ENCODE data around the gene TMEM240.
"Not testable (repeated sequence)": the region's sequence is repeated elsewhere in the genome, so short reads cannot be mapped to it uniquely, and the experiment has no call there.

TMEM240 gene

DNA sequence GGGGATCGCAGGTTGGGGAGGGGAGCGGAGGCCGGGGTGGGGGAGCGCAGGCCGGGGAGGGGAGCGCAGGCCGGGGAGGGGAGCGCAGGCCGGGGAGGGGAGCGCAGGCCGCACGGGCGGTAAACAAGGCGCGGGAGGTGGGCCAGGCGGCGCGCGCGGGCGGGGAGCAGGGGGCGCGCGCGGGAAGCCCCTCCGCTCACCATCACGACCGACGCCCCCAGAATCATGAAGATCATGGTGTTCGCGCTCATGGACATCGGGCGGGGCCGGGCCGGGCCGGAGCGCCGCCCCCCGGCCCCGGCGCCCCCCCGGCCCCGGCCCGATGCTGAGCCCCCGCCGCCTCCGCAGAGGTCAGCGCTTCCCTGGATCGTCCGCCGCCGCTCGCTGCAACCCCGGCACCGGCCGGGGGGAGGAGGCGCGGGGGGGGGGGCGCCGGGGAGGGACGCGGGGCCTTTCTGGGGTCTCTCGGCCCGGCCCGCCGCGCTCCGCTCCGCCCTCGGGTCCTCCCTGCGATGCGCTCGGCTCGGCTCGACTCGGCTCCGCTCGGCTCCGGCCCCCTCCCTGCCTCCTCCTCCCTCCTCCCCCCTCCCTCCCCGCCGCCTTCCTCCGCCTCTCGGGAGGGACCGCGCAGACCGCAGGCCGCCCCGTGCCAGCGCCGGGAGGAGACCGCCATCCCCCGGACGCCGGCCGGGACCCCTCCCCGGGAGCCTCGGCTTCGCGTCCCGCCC is at the start of gene TMEM240:
TSS of gene TMEM240 (minus strand) at position 535 of the 728 bp plus-strand sequence. CDS start at position 257, 278 bp downstream.
- no peak for FAIRE-seq

DNA sequence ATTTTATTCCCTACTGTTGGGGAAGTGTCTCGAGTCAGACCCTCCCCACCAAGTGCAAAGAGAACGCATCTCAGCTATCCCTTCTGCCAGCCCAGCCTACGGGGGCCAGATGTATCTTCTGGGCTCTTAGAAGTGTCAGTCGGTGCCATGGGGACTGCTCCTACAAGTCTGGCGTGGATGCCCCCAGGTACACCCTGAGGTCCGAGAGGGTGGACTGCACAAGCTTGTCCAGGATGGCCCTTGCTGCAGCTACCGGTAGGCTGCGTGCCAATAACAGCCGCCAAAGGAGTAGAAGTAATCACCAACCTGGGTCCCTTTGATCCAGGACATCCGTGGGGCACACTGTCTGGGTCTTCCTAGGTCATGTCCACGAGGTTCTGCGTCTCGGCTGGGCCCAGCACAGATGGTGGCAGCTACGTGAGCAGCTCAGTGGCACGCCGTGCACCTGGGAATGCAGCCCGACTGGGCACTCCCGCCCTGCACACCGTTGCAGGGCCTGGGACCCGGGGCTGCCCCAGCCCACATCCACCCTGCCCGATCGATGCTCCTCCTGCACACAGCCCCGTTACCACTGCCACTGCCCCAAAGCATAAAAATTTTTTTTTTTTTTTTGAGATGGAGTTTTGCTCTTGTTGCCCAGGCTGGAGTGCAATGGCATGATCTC is 43.1 kb upstream of the TMEM240 start:
- no peak for FAIRE-seq

DNA sequence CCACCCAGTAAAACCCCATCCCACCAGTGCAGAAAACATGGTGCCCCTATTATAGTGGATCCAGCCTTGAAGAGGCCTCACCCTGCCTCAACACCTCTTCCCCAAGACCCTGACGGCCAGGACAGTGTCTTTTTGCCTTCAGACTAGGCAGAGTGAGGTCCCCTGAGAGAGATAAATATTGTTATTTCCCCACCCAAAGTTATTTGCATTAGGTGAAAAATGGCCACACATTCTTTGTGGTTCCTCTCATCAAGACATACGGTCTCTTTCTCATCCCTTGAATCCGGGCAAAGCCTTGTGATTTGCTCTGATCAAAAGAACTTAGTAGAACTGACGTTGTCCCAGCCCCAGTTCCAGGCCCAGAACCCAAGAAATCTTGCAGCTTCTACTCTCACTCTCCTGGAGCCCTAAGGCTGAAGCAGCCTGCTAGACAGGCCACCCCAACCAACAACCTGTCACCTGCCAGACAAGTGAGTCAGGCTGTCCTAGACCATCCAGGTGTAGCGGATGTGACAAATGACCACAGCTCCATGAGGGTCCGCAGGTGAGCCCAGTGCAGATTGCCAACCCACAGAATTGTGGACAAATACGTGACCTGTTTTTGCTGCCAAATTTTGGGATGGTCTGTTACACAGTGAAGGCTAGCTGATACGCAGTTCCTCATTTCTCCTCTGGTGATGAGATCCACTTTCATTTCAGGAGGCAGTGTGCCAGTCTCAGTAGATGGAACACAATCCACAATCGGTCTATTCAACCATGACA is 42.3 kb upstream of the TMEM240 start:
- FAIRE-seq = no peak

DNA sequence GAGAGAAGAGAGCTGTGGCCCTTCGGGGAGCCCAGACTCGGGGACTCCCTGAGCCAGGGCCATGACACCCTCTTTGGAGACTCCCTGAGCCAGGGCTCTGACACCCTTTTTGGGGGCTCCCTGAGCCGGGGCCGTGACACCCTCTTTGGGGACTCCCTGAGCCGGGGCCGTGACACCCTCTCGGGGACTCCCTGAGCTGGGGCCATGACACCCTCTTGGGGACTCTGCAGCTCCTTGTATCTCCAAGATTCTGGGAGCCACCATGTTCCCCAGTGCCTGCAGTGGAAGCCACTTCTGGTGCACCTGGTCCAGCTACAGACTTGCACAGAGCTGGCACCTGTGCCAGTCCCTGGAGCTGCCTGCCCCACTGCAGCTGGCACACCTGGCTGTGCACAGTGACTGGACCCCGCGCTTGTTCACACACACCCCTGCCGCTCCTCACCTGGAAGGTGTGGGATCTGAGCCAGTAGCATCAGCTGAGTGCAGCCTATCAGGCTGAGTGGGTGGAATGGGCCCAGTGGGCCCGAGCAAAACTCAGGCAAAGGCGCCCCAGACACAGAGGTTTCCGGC is 38.0 kb upstream of the TMEM240 start:
- FAIRE-seq = no peak

DNA sequence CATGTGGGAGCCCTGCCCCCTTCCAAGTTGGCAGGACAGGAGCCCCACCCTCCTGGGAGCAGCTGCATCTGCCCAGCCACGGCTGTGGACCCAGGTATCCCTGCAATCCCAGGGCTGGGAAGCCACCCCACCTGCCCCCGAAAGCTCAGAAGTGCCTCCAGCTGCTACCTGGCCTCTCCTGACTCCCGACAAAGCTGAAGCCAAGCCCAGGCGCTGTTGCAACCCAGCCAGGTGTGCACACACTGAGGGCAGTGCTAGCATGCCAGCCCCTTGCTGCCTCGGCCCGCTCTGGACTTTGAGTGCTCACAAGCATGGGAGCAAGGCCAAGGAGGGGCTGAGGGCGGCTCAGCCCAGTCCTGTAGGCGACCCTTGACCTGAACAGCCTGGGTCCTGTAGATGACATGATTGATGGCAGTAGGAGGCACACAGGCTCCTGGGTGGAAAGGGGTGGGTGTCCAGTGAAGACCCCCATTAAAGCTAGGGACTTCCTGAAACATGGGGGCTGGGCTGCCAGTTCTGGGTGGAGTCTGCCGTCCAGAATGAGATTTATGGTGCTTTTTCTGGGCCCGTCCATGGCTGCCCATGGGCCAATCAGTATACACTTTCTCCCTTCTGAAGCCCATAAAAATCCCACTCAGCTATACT is 37.1 kb upstream of the TMEM240 start:
- no peak for FAIRE-seq

DNA sequence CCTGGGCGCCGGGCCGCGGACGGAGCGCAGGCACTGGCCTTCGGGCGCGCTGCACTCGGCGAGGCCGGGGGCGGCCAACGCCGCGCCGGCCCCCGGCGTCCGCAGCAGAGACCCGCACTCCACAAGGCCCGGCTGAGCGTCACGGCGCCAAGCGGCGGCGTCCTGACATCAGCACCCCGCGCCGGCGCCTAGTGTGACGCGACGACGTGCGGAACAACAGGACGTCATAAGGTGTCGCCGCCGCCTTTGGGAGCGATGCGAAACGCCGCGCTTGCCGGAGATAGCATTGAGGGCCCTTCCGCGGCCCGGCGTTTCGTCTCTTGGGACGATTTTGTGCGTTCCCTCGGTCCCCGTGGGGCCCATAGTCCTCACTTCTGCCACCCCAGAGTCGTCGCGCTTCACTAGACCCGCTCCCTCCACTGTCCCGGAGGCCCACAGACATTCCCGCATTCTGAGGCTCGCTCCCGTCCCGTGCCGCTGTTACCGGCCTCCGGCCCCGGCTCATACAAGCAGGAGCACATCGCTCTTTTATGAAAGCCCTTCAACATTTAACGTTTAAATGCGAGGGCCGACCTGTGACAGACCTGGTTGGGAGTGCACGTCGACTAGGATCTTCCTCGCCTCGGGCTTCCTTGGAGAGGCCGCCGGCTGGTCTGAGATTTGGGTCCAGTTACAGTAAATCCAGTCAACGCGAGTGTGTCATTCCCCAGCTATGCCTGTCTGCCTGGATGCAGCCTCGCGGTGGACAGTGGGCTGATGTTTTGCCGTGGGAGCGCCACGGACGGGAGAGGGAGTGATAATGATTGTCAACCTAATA is 34.5 kb upstream of the TMEM240 start, which contains the start of gene SSU72:
TSS of gene SSU72 (minus strand) at position 143 of the 817 bp plus-strand sequence. CDS start 306 bp downstream, outside the sequence.
- no peak for FAIRE-seq

DNA sequence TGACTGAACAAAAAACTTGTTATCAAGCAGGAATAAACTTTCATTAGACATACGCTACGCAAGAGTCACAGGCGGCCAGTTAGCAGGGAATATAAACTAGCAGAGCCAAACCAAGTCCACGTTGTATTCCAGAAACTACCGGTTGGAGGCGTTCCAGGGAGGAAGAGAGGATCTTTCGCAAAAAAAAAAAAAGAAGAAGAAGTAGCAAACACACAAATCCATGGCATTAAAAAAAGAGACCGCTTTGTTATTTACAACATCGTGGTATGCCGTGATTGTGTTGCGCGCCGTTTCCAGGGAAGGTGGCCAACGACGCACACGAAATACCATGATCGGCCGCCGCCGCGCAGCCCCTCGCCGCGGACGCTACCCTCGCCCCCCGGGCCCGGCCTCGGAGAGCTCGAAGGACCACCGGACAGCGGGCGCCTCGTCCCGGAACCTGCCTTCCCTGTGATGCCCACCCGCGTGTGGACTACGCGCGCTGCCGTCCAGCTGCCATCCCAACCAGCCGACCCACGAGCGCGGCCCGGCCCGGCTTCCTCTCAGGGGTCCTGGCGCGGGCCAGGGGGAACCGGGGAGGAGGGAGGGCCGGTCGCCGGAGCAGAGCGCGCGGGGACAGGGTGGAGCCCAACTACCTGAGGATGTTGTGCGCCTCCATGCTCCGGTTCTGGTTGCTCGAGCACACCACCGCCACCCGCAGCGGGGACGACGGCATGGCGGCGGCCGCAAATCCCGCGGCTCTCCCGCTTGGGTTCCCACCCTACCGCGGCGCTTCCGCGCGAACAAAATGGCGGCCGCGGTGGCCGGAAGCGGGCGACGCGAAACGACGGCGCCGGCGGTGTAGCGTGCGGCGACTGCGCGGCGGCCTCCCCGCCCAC is 33.7 kb upstream of the TMEM240 start:
- no peak for FAIRE-seq

DNA sequence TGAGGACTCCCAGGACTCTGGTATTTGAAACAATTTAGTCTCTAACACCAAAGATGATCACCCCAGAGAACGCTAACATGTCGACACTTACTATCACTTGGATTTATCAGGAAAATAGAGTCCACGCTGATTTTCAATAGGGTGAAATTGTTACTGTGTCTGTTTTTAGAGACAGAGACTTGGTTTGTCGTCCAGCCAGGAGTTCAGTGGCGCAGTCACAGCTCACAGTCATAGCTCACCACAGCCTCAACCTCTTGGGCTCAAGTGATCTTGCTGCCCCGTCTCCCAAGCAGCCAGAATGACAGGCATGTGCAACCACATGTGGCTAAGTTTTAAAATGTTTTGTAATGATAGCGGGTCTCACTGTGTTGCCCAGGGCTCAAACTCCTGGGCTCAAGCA is 28.9 kb upstream of the TMEM240 start:
- no peak for FAIRE-seq

DNA sequence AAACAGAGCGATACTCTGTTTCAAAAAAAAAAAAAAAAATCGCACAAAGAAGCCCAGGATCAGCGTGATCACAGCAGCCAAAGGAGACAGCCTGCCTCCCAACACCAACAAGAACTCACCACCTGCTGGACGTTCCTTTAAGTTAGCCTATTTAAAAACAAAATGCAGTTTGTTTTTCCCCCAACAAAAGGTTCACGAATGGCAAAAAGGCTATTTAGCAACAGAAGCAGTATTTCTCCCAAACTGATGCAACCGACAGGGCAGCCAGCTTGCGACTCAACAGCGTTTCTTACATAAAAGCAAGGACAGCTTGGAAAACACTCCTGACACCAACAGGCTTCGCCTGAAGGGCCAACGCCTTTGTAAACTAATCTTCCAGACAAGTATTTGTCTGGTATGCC is 27.5 kb upstream of the TMEM240 start:
- no peak for FAIRE-seq

DNA sequence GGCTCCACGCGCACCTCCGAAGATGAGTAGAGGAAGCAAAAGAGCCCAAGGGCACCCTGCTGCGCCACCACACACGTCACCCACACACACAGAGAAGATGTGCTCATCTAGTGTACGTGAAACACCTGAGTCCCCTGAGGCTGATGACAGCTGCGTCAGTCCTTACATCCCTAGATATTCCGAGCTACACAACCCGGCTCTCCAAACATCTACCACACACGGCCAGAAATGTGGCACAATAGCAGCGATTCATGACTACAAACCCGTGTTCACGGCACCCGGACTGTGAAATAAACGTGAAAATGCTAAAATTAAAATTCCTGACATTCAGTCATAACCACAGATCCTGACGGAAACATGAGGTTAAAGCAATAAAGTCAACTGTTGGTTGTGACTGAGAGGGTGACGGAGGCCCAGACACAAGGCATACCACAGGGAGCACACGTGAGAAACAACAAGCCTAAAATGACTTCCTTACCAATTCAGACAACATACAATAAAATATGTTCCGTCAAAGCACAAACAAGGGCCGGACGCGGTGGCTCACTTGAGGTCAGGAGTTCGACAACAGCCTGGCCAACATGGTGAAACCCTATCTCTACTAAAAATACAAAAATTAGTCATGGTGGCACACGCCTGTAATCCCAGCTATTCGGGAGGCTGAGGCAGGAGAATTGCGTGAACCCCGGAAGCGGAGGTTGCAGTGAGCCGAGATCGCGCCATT is 26.9 kb upstream of the TMEM240 start:
- no peak for FAIRE-seq

DNA sequence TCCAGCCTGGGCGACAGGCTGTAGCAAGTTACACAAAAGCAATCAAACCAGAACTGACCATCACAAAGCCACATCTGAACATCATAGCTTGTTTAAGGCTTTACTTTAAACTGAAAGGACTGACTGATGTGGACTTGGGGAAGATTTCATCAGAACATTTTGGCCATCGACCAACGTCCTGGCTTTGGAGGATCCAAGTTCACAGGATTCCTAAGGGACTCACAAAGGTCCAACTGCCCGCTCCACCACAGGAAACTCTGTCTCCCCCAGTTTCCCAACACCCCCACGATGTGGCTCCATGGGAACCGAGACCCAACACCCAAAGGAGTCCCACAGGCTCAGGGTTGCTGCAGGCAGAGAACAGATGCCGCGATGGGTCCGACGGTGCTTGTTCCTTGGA is 24.9 kb upstream of the TMEM240 start:
- FAIRE-seq = no peak

DNA sequence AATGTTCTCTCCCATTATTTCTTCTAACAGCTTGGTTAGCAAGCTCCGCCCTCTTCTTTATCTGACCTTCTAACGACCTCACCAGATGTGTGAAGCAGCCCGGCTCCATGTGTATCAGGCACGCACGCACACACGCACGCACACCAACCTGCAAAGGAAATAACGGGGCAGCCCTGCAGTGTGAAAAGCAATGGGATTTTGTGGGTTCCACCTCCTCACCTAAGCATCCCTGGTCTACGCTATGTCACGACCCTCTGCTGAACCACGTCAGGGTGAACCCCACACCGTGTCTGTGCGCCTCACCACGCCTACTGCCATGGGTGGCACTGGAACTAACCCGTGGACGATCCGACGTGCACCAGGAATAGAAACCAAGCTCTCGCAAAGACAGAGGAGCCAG is 23.8 kb upstream of the TMEM240 start:
- FAIRE-seq = no peak

DNA sequence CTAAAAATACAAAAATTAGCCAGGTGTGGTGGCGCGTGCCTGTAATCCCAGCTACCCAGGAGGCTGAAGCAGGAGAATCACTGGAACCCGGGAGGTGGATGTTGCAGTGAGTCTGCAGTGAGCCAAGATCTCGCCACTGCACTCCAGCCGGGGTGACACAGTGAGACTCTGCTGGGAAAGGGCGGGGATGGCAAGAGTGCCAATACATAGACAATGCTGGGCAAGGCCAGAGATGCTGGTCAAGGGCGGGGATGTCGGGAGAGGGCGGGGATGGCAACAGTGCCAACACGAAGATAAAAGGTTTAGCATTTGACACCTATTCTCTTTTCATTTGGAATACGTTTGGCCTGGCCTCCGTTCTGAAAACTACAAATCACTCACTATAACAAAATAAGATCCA is 23.3 kb upstream of the TMEM240 start:
- no peak for FAIRE-seq

DNA sequence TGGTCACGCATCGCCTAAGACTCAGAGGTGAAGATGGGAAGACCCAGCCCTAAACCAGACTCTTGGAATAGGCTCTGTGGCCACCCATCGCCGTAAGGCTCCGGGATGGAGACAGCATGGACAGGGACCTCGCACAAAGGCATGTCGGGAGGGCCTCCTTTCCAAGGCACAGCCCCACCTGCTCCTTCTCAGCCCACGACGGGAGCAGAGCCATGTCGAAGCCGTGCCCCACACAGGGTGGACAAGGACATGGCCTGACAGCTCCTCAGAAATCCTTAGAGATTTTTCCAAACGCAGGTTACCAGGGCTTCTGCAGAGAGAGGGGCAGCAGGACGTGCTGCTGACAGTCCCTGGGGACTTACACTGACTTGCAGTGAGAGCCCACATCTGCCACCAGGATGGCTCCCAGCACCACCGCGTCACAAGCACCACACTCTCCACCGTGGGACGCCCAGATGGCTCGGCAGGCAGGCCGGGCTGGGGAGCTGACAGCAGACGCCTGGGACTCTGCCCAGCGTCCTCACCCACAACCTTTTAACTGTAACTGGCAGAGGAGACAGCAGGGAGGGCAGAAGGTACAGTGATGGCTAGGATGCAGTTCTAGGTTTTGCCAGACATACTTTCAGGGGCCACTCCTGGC is 22.3 kb upstream of the TMEM240 start:
- no peak for FAIRE-seq

DNA sequence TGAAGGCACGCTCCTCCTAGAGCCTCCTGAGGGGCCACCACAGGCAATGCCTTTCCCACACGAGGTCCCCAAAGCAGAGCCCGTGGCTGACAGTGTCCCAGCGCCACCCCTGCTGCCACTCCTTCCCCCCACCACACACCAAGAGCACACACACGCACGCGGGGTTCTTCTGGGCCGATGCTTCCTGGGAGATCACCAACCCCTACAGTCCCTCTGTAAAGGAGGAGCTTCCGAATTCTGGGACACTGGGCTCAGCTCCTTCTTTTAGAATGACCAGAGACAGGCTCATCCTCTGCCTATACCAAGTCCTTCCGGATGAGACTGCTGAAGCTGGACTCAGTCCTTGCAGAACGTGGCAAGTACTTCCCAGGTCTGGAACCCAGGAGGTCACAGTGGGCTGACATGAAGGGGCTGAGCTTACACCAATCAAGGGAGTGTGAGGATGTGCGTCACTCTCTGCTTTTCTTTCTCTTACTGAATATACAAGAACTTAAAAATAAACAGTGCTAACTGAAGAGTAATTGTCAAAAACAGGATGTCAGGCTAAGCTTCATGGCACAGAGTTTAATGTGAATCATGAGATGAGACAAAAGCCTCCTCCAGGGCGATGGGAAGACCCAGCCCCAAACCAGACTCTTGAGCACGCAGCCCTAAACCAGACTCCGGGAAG is 21.5 kb upstream of the TMEM240 start:
- FAIRE-seq = no peak

DNA sequence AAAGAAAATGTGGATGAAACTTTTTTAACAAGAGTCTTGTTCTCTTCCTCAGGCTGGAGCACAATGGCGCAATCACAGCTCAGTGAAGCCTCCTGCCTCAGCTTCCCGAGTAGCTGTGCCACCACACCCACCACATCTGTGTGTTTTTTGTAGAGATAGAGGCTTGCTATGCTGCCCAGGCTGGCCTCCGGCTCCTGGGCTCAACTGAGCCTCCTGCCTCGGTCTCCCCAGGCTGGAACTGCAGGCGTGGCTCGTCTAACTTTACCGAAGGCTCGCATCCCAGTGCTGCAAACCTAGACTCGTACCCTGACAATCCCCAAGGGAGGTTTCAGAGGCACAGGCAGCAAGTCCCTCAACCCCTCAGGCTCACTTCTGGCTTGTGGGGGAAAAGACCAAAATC is 19.8 kb upstream of the TMEM240 start:
- no peak for FAIRE-seq

DNA sequence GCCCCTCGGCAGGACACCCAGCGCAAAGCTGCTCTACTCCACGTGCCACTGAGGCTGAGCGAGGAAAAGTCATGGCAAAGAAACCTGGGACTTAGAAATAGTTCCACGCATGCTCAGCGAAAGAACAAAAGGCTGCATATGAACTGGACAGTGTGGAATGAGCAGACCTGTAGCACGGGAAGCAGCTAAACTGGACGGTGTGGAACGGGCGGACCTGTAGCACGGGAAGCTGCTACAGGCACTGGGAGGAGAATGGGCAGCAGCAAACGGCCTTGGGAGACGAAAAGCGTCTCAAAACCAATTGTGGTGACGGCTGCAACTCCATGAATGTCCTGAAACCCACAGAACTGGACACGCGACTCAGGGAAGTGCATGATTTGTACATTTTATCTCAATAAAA is 18.6 kb upstream of the TMEM240 start:
- no peak for FAIRE-seq

DNA sequence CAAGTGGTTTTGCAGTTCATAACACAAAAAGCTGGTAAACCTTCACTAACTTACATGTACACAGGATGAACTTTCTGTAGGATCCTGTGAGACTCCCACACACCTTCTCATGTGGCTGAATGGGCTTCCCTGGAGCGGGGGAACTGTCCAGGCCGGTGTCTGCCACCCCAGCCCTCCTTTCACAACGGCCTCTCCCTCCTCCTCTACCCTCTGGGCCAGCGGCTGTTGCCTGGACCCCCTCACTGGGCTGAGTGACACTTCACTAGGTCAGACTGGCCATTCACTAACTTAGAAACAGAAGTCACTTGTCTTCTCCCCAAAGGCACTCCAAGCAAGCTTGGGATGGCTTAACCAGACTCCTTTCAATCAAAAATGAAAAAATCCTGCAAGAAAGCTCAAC is 18.2 kb upstream of the TMEM240 start:
- no peak for FAIRE-seq

DNA sequence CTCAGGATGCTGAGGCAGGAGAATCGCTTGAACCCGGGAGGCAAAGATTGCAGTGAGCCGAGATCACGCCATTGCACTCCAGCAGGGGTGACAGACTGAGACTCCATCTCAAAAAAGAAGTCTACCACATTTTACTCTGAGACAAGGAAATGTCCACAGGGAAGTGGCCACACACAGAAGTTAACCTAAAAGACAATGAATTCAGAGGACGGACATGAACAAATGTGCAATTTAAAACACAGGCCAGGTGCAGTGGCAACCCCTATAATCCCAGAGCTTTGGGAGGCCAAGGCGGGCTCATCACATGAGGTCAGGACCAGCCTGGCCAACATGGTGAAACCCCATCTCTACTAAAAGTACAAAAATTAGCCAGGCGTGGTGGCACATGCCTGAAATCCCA is 17.3 kb upstream of the TMEM240 start:
- FAIRE-seq = not testable (repeated sequence)

Data from TTC549 (cell line).